ENCODE results near the gene IGSF21.

The IGSF21 gene

GRCh38 chr1:18191481-18192155 lies 84.0 kb downstream of the IGSF21 start:
- Histone ChIP-seq H4K20me1 (ENCODE audit: insufficient read depth) (no peaks in the 10 kb centered on the region), H2AFZ (ENCODE audit: low read depth) (no peak overlapping the region), H3K4me1 (ENCODE audit: low read depth, poor library complexity, severe bottlenecking) (no peaks in the 10 kb centered on the region), H3K79me2 (ENCODE audit: insufficient read depth, low read depth) (no peaks in the 10 kb centered on the region), H3K27ac (no peak overlapping the region), H3K9ac (no peak overlapping the region), H3K27me3 (ENCODE audit: insufficient read depth, low read depth) (peaks cover 3% of the 10 kb centered on the region; the same call in 1 of the 2 replicates), H3K4me3 (IDR thresholded peaks at IDR 0.05; ENCODE audit: insufficient read depth, low read depth, low read length) (no peak overlapping the region), H3K36me3 (ENCODE audit: insufficient read depth) (no peaks in the 10 kb centered on the region), H3K4me2 (no peak overlapping the region)
- TF ChIP-seq CTCF (conservative IDR thresholded peaks at IDR 0.05; ENCODE audit: low read depth, low read length), result no peak

- H3K79me2 ChIP-seq (ENCODE audit: insufficient read depth, low read depth), result no peaks in the 10 kb centered on the region
- TF ChIP-seq CTCF (conservative IDR thresholded peaks at IDR 0.05; ENCODE audit: low read depth, low read length), result no peak
- no peak overlapping the region for H3K4me3 ChIP-seq (IDR thresholded peaks at IDR 0.05; ENCODE audit: insufficient read depth, low read depth, low read length)
- H3K36me3 ChIP-seq (ENCODE audit: insufficient read depth), result no peaks in the 10 kb centered on the region
- H3K27ac ChIP-seq, result no peak overlapping the region
- H3K9ac ChIP-seq, result no peak overlapping the region
- peaks cover 3% of the 10 kb centered on the region; the same call in 1 of the 2 replicates for H3K27me3 ChIP-seq (ENCODE audit: insufficient read depth, low read depth)
- no peak overlapping the region for H3K4me2 ChIP-seq
- no peak overlapping the region for H2AFZ ChIP-seq (ENCODE audit: low read depth)
- H3K4me1 ChIP-seq (ENCODE audit: low read depth, poor library complexity, severe bottlenecking), result no peaks in the 10 kb centered on the region
- no peaks in the 10 kb centered on the region for H4K20me1 ChIP-seq (ENCODE audit: insufficient read depth)
These were observed 84.6 kb downstream of the IGSF21 start for GRCh38 chr1:18192182-18192581.

- no peak overlapping the region for H3K9ac ChIP-seq
- H3K79me2 ChIP-seq (ENCODE audit: insufficient read depth, low read depth), result no peaks in the 10 kb centered on the region
- no peak overlapping the region for H3K4me3 ChIP-seq (IDR thresholded peaks at IDR 0.05; ENCODE audit: insufficient read depth, low read depth, low read length)
- TF ChIP-seq CTCF (conservative IDR thresholded peaks at IDR 0.05; ENCODE audit: low read depth, low read length), result no peak
- H2AFZ ChIP-seq (ENCODE audit: low read depth), result no peak overlapping the region
- no peak overlapping the region for H3K4me2 ChIP-seq
- no peaks in the 10 kb centered on the region for H4K20me1 ChIP-seq (ENCODE audit: insufficient read depth)
- H3K4me1 ChIP-seq (ENCODE audit: low read depth, poor library complexity, severe bottlenecking), result no peaks in the 10 kb centered on the region
- peaks cover 3% of the 10 kb centered on the region; the same call in 1 of the 2 replicates for H3K27me3 ChIP-seq (ENCODE audit: insufficient read depth, low read depth)
- no peaks in the 10 kb centered on the region for H3K36me3 ChIP-seq (ENCODE audit: insufficient read depth)
- no peak overlapping the region for H3K27ac ChIP-seq
These were observed 85.4 kb downstream of the IGSF21 start for GRCh38 chr1:18192974-18193373.

DNA sequence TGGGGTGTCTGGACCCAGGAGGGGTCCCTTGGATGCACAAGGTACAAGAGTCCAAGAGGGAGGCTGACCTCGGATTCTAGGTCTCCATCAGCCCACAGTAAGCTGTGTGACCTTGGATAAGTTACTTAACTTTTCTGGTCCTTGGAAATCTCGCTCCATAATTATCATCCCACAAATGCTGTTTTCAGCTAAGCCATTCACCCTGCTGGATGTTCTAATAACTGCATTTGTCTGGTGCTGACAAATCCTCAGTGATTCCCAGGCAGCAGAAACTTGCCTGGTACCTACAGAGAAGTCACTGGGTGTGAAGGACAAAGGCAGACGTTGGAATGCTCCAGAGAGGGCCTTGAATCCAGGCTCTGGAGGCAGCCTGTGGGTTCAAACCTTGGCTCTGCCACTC lies 89.7 kb downstream of the IGSF21 start:
- no peak overlapping the region for H3K4me3 ChIP-seq (IDR thresholded peaks at IDR 0.05; ENCODE audit: insufficient read depth, low read depth, low read length)
- H4K20me1 ChIP-seq (ENCODE audit: insufficient read depth), result no peaks in the 10 kb centered on the region
- no peak for TF ChIP-seq CTCF (conservative IDR thresholded peaks at IDR 0.05; ENCODE audit: low read depth, low read length)
- H3K27me3 ChIP-seq (ENCODE audit: insufficient read depth, low read depth), result peaks cover 4% of the 10 kb centered on the region; the same call in 1 of the 2 replicates
- H3K36me3 ChIP-seq (ENCODE audit: insufficient read depth), result no peaks in the 10 kb centered on the region
- no peaks in the 10 kb centered on the region for H3K4me1 ChIP-seq (ENCODE audit: low read depth, poor library complexity, severe bottlenecking)
- no peak overlapping the region for H3K27ac ChIP-seq
- no peak overlapping the region for H3K4me2 ChIP-seq
- no peak overlapping the region for H3K9ac ChIP-seq
- no peak overlapping the region for H2AFZ ChIP-seq (ENCODE audit: low read depth)
- H3K79me2 ChIP-seq (ENCODE audit: insufficient read depth, low read depth), result no peaks in the 10 kb centered on the region
